ENCODE results near the gene ACOX1.

ACOX1 gene

DNA sequence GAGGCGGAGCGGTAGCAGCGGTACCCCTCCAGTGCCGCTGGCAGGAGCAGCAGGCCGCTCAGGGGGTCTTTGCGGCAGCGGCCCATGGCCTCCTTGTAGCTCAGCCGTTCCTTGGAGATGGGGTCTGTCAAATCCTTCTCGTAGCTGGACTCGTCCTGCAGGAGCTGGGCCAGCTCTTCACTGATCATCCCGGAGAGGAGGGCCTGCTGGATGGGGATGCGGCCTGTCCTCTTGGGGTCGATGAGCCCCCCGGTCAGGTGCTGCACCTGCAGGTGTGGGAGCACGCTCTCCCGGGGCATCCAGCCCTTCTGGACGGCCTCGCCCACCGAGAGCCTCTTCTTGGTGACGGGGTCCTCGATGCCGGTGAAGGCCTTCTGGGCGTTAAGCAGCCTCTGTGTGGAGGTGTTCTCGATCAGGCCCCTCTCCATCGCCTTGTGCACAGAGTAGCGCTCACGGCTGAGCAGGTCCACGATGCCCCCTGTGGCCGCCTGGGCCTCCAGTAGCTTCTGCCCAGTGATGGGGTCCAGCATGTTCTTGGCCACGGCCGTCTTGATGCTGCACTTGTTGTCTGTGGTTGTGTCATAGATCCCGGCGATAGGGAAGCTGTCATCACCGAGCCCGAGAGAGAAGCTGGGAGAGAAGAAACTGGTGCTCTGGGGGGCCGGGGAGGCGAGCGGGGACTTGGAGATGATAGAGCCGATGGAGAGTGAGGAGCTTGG is 28.3 kb upstream of the ACOX1 start:
- TF ChIP-seq POLR2A (IDR thresholded peaks at IDR 0.05; ENCODE audit: low read depth, low read length) (no peak), POLR2AphosphoS5 (IDR thresholded peaks at IDR 0.05; ENCODE audit: low read depth, low read length) (no peak), TAF1 (IDR thresholded peaks at IDR 0.05; ENCODE audit: borderline replicate concordance, low read depth, low read length) (no peak)
- no peak for DNase-seq (ENCODE audit: insufficient read length)
- no peak for FAIRE-seq

DNA sequence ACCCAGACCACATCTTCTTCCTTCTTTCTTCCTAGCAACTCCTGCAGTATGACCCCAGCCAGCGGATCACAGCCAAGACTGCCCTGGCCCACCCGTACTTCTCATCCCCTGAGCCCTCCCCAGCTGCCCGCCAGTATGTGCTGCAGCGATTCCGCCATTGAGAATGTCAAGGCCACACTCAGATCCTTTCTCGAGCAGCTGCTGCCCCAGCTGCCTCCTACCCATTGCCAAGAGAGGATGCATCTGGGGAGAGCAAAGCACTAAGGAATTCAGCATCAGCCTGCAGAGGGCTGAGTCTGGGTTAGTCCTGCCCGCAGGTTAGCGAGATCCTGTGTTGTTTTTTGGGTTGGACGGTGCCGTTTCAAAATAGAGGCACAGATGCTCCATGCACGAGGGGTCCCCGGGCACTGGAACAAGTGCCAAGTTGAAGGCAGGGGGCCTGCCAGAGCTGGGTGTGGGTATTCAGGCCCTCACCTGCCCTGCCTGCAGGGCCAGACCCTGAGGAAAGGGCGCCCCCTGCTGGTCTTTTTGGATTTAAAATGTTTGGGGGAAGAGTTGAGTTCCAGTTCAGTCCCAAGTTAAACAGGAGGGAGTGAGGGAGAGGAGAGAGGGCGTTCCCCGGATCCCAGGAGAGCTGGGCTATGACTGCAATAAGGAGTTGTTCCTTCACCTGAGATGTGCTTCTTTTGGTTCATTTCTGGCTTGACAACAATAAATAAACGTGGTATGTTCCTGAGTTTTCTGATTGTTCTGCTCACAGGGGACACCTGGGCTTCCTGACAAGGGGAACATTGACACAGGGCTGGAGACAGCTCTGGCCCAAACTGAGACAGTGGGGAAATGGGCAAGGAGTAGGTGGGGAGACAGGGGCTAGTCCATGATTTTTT is 26.5 kb upstream of the ACOX1 start:
- peak; percentile 76 for DNase-seq (ENCODE audit: insufficient read length)
- TF ChIP-seq POLR2A (IDR thresholded peaks at IDR 0.05; ENCODE audit: low read depth, low read length) = no peak
- no peak for TF ChIP-seq POLR2AphosphoS5 (IDR thresholded peaks at IDR 0.05; ENCODE audit: low read depth, low read length)
- TF ChIP-seq TAF1 (IDR thresholded peaks at IDR 0.05; ENCODE audit: borderline replicate concordance, low read depth, low read length) = no peak
- FAIRE-seq = peak; percentile 93

DNA sequence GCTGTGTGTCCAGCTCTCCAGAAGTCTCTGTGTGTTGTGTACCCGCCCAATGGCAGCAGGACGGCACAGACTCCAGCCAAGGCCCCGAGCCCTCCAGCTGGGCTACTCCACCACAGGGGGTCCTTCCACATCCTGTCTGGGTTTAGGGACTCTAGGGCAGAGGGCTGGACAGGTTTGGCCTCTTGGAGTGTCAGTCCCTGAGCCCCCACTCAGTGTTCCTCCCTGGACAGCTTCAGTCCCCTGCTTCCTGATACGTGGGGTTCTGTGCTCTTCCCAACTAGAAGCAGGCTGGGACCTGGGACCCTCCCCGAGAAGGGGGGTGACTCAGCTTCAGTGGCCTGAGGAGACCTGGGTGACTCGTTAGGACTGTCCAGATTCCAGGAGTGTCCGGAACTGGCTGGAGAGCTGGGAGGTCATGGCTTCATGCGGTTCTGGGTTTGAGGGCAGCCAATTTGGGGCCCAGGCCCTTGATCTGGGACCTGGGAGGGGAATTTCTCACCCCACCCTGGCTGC is 25.8 kb upstream of the ACOX1 start:
- DNase-seq (ENCODE audit: insufficient read length) (no peak), FAIRE-seq (no peak)
- TF ChIP-seq TAF1 (IDR thresholded peaks at IDR 0.05; ENCODE audit: borderline replicate concordance, low read depth, low read length) = no peak
- TF ChIP-seq POLR2AphosphoS5 (IDR thresholded peaks at IDR 0.05; ENCODE audit: low read depth, low read length) = no peak
- TF ChIP-seq POLR2A (IDR thresholded peaks at IDR 0.05; ENCODE audit: low read depth, low read length) = no peak

DNA sequence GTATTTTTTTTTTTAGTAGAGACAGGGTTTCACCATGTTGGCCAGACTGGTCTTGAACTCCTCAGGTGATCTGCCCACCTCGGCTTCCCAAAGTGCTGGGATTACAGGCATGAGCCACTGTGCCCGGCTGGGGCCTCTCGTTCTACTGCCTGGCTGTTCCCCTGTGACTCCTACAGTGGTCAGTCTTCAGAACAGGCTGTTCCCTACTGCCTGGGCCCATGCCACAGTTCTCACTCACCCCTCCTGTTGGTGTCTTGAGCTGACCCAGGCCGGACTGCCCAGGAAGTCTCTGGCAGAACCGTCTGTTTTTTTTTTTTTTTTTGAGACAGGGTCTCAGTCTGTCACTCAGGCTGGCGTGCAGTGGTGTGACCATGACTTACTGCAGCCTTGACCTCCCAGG is 24.9 kb upstream of the ACOX1 start:
- FAIRE-seq (no peak), DNase-seq (ENCODE audit: insufficient read length) (no peak)
- TF ChIP-seq TAF1 (IDR thresholded peaks at IDR 0.05; ENCODE audit: borderline replicate concordance, low read depth, low read length) = no peak

DNA sequence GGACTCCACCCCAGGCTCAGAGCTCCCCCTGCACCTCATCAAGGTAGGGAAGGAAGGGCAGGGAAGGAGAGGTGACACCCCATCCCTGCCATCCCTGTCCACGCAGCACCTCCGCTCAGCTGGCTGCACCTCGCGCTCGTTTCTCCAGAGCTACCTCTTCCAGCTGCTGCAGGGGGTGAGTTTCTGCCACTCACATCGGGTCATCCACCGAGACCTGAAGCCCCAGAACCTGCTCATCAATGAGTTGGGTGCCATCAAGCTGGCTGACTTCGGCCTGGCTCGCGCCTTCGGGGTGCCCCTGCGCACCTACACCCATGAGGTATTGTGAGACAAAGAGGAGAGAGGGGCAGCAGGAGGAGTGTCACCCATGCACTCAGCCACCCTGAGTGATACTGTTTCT is 23.1 kb upstream of the ACOX1 start:
- TF ChIP-seq TAF1 (IDR thresholded peaks at IDR 0.05; ENCODE audit: borderline replicate concordance, low read depth, low read length) = no peak
- no peak for TF ChIP-seq POLR2AphosphoS5 (IDR thresholded peaks at IDR 0.05; ENCODE audit: low read depth, low read length)
- no peak for TF ChIP-seq POLR2A (IDR thresholded peaks at IDR 0.05; ENCODE audit: low read depth, low read length)
- DNase-seq (ENCODE audit: insufficient read length) = no peak
- no peak for FAIRE-seq

DNA sequence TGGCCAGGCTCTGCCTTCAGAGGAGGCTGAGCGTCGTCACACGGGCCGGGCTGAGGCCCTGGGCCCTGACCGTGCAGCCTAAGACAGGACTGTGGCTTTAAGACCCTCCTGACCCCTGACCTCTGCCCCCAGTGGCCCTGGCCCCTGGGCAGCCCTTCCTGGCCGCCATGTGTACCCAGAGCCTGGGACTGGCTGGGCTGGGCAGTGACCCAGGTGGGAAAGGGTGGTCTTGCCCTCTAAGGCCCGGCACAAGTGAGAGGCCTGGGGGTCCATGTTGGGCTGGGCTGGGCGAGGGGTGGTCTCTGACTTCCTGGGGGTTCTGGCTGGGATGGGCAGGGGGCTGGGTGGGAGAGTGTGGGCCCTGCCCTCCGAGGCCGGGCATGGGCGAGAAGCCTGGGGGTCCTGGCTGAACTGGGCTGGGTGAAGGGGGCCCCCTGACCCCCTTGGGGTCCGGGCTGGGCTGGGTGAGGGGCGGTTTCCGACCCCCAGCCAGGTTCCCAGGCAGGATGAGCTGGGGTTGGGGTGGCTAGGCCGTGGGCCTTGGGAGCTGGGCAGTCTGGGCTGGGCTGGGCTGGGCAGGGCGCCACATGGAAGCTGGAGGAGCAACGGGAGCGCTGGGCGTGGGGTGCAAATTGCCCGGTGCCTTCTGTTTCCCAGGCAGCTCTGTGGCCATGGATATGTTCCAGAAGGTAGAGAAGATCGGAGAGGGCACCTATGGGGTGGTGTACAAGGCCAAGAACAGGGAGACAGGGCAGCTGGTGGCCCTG is 22.0 kb upstream of the ACOX1 start, which contains the start of gene CDK3:
Gene CDK3 (plus strand): TSS at position 101 of the 767 bp plus-strand sequence. CDS start 571 bp downstream, at position 672.
- TF ChIP-seq POLR2A (IDR thresholded peaks at IDR 0.05; ENCODE audit: low read depth, low read length) (no peak), POLR2AphosphoS5 (IDR thresholded peaks at IDR 0.05; ENCODE audit: low read depth, low read length) (no peak), TAF1 (IDR thresholded peaks at IDR 0.05; ENCODE audit: borderline replicate concordance, low read depth, low read length) (no peak)
- FAIRE-seq (no peak), DNase-seq (ENCODE audit: insufficient read length) (peak; percentile 25)

DNA sequence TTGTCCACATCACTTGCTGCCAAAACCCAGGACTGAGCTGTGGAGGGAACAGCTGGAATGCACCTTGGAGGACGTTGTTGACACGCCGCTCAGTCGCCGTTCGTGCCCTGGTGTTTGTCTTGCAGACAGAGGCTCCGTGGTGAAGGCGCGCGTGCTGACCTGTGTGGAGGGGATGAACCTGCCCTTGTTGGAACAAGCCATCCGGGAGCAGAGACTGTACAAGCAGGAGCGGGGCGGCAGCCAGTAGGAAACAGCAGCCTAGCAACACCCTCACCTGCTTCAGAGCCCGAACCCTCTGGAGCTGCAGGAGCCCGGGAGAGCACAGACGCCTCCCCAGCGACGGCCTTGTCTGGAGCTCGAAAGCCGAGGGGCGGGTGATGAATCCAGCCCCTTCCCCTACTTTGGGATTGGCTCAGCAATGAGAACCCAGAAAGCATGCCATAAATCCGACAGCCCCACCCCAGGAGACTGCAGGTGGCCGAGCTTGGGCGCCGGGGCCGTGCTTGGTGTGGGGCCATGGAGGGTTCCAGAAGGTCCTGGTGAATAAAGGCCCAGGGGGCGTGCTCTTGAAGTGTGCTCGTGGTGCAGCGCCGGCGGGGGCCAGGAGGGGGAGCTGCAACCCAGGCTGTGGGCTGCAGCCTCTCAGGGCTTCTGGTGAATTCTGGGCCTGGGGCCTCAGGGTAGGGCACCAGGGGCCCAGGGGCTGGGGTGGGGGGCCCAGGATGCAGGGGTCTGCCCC is 21.2 kb upstream of the ACOX1 start:
- DNase-seq (ENCODE audit: insufficient read length) = peak; percentile 85
- no peak for TF ChIP-seq TAF1 (IDR thresholded peaks at IDR 0.05; ENCODE audit: borderline replicate concordance, low read depth, low read length)
- no peak for TF ChIP-seq POLR2AphosphoS5 (IDR thresholded peaks at IDR 0.05; ENCODE audit: low read depth, low read length)
- no peak for TF ChIP-seq POLR2A (IDR thresholded peaks at IDR 0.05; ENCODE audit: low read depth, low read length)
- FAIRE-seq = no peak

DNA sequence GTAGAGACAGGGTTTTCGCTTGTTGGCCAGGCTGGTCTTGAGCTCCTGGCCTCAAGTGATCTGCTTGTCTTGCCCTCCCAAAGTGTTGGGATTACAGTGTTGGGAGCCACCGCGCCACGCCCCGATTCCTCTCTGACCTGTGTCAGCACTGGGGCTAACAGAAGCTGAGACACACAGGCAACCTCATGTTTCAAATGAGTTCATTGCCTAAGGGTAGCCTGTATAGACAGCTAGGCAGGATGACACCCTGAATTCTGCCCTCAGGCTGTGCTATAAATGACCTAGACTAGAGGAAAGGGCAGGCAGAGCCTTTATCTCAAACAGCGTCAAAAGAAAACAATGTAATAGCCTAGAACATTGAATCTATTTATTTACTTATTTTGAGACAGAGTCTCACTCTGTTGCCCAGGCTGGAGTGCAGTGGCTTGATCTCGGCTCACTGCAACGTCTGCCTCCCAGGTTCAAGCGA is 19.4 kb upstream of the ACOX1 start:
- FAIRE-seq (no peak), DNase-seq (ENCODE audit: insufficient read length) (no peak)
- no peak for TF ChIP-seq TAF1 (IDR thresholded peaks at IDR 0.05; ENCODE audit: borderline replicate concordance, low read depth, low read length)
- no peak for TF ChIP-seq POLR2A (IDR thresholded peaks at IDR 0.05; ENCODE audit: low read depth, low read length)
- no peak for TF ChIP-seq POLR2AphosphoS5 (IDR thresholded peaks at IDR 0.05; ENCODE audit: low read depth, low read length)

DNA sequence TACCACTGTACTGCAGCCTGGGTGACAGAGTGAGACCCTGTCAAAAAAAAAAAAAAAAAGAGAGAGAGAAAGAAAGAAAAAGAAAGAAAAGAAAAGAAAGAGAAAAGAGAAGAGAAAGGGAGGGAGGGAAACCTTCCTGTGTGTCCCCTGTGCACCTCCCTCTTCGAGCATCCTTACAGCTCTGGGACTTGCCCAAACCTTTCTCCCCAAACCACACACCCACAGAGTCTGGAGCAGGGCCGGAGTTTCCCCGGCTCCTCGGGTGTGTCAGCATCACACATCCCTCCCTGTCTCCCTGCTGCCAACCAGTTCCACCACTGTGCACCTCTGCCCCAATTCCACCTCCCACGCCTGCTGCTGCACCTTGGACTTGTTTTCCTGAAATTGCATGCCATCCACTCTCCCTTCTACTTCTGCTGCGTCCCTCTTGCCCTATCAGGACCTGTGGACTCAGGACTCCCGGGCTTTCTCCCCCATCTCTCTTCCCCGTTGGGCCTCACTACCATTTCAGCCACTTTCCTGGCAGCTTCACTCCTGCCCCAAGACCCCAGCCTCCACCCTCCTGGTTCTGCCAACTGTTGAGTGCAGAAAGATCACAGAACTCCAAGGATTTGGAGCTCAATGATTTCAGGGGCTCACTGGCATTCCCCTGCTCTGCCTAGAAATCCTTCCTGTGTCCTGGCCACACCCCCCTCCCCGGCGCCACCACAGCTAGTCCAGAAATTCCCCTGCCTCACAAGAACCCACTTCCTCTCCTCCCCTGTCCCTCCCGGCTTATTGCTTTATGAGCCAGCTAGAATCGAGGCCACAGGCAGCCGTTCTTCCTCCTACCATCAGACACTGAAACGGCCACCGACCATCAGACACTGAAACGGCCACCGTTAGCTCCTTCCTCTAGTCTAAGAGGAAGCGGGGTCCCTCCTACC is 18.0 kb upstream of the ACOX1 start:
- peak; percentile 90 for FAIRE-seq
- DNase-seq (ENCODE audit: insufficient read length) = no peak
- TF ChIP-seq POLR2A (IDR thresholded peaks at IDR 0.05; ENCODE audit: low read depth, low read length) = 0 out of 2 replicates have a peak, but pooled peaks have one; percentile 58
- no peak; the same call in 1 of the 2 replicates for TF ChIP-seq POLR2AphosphoS5 (IDR thresholded peaks at IDR 0.05; ENCODE audit: low read depth, low read length)
